Breast epithelium (tissue), 4 donors: ENCODE measurements around the gene SLC5A10. TPM values are rescaled to one million over a fixed set of nuclear protein-coding genes. Genes with fewer than 3 reads are reported as not detected.

Experiments used
- DNase-seq, 2 donors: peaks; one replicate each; pipeline ENCODE4 v3.0.0-alpha.2; 2019; ENCODE audit warnings: low spot score in 2 of 2
- H3K27ac ChIP-seq, 2 donors: fragments of 200-600 bp; sonication (generic) in 1 of 2; one replicate each; pipeline ENCODE4 v1.5.1; 2016 to 2019; ENCODE audit warnings: mild to moderate bottlenecking in 1 of 2
- H3K27me3 ChIP-seq, 2 donors: fragments of 200-600 bp; sonication (generic) in 1 of 2; one replicate each; pipeline versions ENCODE4 v1.5.1 to v1.6.0; 2017 to 2019; ENCODE audit warnings: control low read depth in 1 of 2, mild to moderate bottlenecking in 1 of 2
- H3K36me3 ChIP-seq: fragments of 200-600 bp; one replicate; pipeline ENCODE4 v1.5.1; 2019
- H3K4me1 ChIP-seq, 2 donors: fragments of 200-600 bp; sonication (generic); one replicate each; pipeline ENCODE4 v1.5.1; 2016 to 2019; ENCODE audit warnings: control low read depth in 1 of 2
- H3K4me3 ChIP-seq, 3 donors: fragments of 200-600 bp; sonication (generic); 1 replicate in 2 of 3; 2 replicates in 1 of 3; pipeline ENCODE4 v1.5.1; 2016 to 2019; ENCODE audit warnings: mild to moderate bottlenecking in 3 of 3, moderate library complexity in 2 of 3
- H3K9me3 ChIP-seq, 2 donors: fragments of 200-600 bp; sonication (generic) in 1 of 2; one replicate each; pipeline ENCODE4 v1.5.1; 2016 to 2019; ENCODE audit warnings: control low read depth in 1 of 2
- CTCF ChIP-seq, 3 donors: fragments of 450-650 bp; IDR thresholded peaks; one replicate each; pipeline ENCODE4 v1.5.1; 2016 to 2017; ENCODE audit warnings: antibody characterized with exemption in 3 of 3, mild to moderate bottlenecking in 3 of 3, moderate library complexity in 3 of 3
- POLR2A ChIP-seq: fragments of 450-650 bp; IDR thresholded peaks from one replicate; pipeline ENCODE4 v1.6.1; 2016; ENCODE audit warnings: antibody characterized with exemption, mild to moderate bottlenecking, moderate library complexity
- POLR2AphosphoS5 ChIP-seq, 3 donors: sonication (generic); formaldehyde crosslinking; IDR thresholded peaks; one replicate each; pipeline ENCODE4 v1.6.1; 2017; ENCODE audit warnings: antibody characterized with exemption in 3 of 3
- intact Hi-C: fragments of 100-400 bp; cut with DNase I; formaldehyde crosslinking; loops from one replicate; pipeline ENCODE4 v1.15.1; 2023; ENCODE audit warnings: low total_unique reads
- total RNA-seq, 3 donors: library from RNA; depleted of rRNA; stranded (reverse); fragments of >200 nt; gene quantifications; one replicate each; pipeline ENCODE4 v1.1.0, GENCODE V29; 2016

The SLC5A10 gene
- total RNA-seq, 3 donors from 2014 or later: 0.29 TPM; not detected in 2

DNA sequence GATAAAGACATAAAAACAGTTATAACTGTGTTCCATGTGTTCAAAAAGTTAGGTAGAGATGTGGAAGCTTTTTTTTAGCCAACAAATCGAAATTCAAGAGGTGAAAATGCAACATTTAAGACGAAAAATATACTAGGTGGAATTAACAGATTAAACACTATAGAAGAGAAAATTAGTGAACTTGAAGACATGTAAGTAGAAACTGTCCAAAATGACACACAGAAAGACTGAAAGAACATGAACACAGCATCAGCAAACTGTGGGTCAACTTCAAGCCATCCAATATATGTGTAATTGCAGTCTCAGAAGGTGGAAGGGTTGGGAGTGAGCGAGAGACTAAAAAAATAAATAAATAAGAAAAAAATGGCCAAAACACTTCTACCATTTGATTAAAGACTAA, 43.3 kb downstream of the SLC5A10 start:
- no peak for DNase-seq
- H3K36me3 ChIP-seq: no peaks in the 10 kb centered on the region
- no peaks in the 10 kb centered on the region for H3K4me1 ChIP-seq
- H3K4me3 ChIP-seq: no peak overlapping the region
- TF ChIP-seq POLR2A (no peak), POLR2AphosphoS5 (IDR thresholded peaks at IDR 0.05) (no peak), CTCF (IDR thresholded peaks at IDR 0.05) (no peak)
- H3K9me3 ChIP-seq: no peaks in the 10 kb centered on the region
- H3K27me3 ChIP-seq: no peaks in the 10 kb centered on the region
- intact Hi-C loops: no loop called here
- H3K27ac ChIP-seq: no peak overlapping the region

GRCh38 chr17:18996458-18996857, 44.5 kb downstream of the SLC5A10 start:
- no peak overlapping the region for H3K4me3 ChIP-seq
- TF ChIP-seq CTCF (IDR thresholded peaks at IDR 0.05) (no peak), POLR2A (no peak), POLR2AphosphoS5 (IDR thresholded peaks at IDR 0.05) (no peak)
- intact Hi-C loops: no loop called here

GRCh38 chr17:18997650-18998196, 45.8 kb downstream of the SLC5A10 start:
- Histone ChIP-seq H3K27me3 (no peaks in the 10 kb centered on the region), H3K27ac (no peak overlapping the region), H3K4me1 (no peaks in the 10 kb centered on the region), H3K9me3 (no peaks in the 10 kb centered on the region), H3K4me3 (no peak overlapping the region), H3K36me3 (no peaks in the 10 kb centered on the region)
- DNase-seq: no peak
- intact Hi-C loops: no loop called here
- TF ChIP-seq CTCF (IDR thresholded peaks at IDR 0.05) (no peak), POLR2AphosphoS5 (IDR thresholded peaks at IDR 0.05) (no peak), POLR2A (no peak)

More at GRCh38 chr17:18996458-18996857, 44.5 kb downstream of the SLC5A10 start:
- Histone ChIP-seq H3K27me3 (no peaks in the 10 kb centered on the region), H3K9me3 (no peaks in the 10 kb centered on the region), H3K4me1 (no peaks in the 10 kb centered on the region), H3K36me3 (no peaks in the 10 kb centered on the region), H3K27ac (no peak overlapping the region)
- DNase-seq: no peak

- intact Hi-C loops: no loop called here
- TF ChIP-seq POLR2AphosphoS5 (IDR thresholded peaks at IDR 0.05) (no peak), POLR2A (no peak), CTCF (IDR thresholded peaks at IDR 0.05) (no peak)
- H3K4me3 ChIP-seq: no peak overlapping the region
- no peak overlapping the region for H3K27ac ChIP-seq
- no peak for DNase-seq
- H3K36me3 ChIP-seq: no peaks in the 10 kb centered on the region
- no peaks in the 10 kb centered on the region for H3K27me3 ChIP-seq
- no peaks in the 10 kb centered on the region for H3K9me3 ChIP-seq
- no peaks in the 10 kb centered on the region for H3K4me1 ChIP-seq
Observed at GRCh38 chr17:18999394-18999793, 47.4 kb downstream of the SLC5A10 start.

DNA sequence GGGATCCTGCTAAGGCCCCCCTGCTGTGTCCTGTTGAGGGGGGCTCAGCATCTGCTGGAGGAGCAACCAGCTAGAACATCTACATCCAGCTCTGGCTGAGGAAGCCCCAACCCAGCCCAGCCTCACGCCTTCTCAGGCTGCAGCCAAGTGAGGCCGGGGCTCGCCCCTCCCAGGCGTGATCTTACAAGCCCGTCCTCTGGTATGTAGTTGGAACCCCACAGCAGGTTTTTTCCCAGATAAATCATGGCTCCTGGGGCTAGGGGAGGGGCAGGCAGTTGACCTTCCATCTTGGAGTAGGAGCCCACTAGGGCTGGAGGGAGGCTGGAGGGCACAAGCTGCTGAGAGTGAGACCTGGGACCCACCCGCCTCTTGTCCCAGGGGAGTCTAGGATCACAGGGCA, 47.9 kb downstream of the SLC5A10 start:
- intact Hi-C loops: no loop called here
- Histone ChIP-seq H3K27ac (no peak overlapping the region), H3K4me1 (no peaks in the 10 kb centered on the region), H3K9me3 (no peaks in the 10 kb centered on the region), H3K27me3 (no peaks in the 10 kb centered on the region), H3K36me3 (no peaks in the 10 kb centered on the region), H3K4me3 (no peak overlapping the region)
- TF ChIP-seq POLR2A: no peak
- TF ChIP-seq POLR2AphosphoS5 (IDR thresholded peaks at IDR 0.05): no peak
- no peak for TF ChIP-seq CTCF (IDR thresholded peaks at IDR 0.05)
- no peak for DNase-seq
